GM19395 (cell line): Measurements from ENCODE around the gene HES5.
A peak's percentile ranks its signal among the peaks of the same experiment; 100 is the strongest.
"Not testable (repeated sequence)": the region's sequence is repeated elsewhere in the genome, so short reads cannot be mapped to it uniquely, and the experiment has no call there.

Source experiments
- ATAC-seq: cut with Tn5 transposase; IDR thresholded peaks from one replicate; pipeline ENCODE4 v1.9.1; 2021; ENCODE audit warnings: mild to moderate bottlenecking, moderate library complexity; ENCODE audit not compliant: unreplicated experiment

Gene HES5, protein sequence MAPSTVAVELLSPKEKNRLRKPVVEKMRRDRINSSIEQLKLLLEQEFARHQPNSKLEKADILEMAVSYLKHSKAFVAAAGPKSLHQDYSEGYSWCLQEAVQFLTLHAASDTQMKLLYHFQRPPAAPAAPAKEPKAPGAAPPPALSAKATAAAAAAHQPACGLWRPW

DNA sequence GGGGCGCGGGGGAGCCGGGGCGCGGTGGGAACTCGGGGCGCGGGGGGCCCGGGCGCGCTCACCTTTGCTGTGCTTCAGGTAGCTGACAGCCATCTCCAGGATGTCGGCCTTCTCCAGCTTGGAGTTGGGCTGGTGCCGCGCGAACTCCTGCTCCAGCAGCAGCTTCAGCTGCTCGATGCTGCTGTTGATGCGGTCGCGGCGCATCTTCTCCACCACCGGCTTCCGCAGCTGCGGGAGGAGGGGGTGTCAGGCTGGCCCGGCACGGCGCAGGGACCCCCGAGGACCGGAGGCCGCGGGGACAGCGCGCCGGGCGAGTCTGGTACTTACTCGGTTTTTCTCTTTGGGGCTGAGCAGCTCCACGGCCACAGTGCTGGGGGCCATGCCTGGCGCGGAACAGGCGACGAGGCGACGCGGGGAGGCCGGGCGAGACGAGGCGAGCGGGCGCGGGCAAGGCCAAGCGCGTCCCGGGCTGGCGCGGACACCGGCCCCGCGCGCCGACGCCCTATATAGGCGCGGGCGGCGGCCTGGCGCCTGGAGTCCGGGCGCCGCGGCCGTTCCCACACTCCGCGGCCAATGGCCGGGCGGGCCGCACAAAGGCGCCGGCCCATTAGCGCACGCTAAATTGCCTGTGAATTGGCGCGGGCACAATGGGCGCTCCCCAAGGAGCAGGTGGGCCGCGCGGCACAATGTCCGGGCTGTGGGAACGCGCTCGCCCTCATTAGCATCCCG lies at the start of gene HES5:
TSS of gene HES5 (minus strand) at position 480 of the 729 bp plus-strand sequence. CDS start at position 381, 99 bp downstream.
- no peak for ATAC-seq

DNA sequence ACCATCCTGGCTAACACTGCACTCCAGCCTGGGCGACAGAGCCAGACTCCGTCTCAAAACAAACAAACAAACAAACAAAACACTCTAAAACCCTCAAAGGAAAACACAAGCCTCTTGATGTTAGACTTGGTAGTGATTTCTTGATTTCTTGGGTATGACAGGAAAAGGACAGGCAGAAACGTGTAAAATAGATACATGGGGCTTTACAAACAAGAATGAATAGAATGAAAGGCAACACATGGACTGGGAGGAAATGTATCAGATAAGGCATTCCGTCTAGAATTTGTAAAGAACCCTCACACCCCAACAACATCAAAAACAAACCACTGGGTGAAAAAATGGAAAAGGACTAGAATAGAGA lies 48.7 kb upstream of the HES5 start:
- no peak for ATAC-seq

DNA sequence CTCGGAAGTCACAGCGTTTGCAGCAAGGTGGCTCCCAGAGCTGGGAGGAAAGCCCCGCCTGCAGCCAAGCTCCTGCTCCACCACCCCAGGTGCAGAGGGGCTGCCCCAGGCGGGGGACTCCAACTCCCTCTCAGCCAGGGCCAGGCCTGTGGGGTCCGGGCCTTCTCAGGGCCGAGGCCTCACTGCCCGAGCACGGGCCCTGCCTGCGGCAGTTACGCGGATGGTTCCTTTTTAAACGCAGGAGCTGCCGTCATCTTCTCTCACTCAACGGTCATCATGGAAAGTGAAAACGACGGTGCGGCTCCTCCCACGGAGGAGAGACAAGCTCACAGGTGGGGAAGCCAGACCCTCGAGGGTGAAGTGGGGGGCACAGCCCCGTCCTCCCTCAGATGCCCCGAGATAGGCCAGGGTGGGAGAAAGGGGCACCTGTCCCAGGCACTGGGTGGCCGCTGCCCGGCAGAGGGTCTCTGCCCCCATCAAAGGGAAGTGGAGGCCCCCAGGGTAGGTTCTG lies 47.6 kb upstream of the HES5 start:
- peak; percentile 37 for ATAC-seq

DNA sequence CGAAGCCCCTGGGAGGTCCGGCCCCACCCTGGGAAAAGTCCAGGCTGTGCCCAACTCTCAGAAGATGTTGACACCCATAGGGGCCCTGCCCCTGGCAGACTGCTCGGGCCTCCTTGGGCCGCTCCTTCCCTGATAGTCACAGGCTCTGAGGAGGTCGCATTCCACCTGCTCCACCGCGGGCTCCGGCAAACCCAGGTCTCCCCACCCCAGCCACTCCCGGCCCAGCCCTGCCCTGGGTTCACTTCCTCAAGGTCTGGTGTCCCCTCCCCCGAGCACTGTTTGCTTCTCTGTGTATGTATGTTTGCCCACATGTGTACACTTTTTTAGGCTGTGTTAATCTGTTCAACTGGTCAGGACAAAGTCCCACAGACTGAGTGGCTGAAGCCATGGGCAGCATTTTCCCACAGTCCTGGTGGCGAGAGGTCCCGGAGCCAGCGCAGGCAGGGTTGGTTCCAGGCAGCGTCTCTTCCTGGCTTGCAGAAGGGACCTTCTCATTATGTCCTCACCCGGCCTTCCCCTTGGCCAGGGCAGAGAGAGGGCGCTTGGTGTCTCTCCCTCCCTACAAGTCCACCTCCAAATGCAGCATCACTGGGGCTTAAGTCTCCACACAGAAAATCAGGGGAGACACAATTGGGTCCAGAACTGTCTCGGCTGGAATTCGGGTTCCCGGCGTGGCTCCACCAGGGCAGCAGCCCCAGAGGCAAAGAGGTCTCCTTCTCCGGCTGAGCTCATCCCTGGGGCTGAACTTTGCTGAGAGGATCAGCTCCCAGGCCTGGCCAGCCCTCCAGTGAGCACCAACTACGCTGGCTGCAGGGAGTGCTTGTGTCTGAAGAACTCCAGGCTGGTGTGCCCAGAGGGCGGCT lies 46.0 kb upstream of the HES5 start:
- no peak for ATAC-seq

DNA sequence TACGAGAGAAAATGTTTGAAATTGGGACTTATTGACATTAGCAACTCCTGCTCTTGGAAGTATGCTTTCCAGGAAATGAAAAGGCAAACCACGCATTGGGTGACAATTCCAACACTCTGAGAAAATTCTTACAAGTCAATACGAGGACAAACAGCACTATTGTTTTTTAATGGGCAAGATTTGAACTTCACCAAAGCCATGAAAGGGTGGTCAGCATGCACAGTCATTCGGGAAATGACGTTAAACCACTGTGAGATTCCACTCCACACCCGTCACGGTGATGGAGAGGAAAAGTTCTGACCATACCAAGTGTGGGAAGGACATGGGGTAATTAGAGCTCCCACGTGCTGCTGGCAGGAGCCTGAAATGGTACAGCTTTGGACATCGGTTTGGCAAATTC lies 44.3 kb upstream of the HES5 start:
- ATAC-seq = no peak

DNA sequence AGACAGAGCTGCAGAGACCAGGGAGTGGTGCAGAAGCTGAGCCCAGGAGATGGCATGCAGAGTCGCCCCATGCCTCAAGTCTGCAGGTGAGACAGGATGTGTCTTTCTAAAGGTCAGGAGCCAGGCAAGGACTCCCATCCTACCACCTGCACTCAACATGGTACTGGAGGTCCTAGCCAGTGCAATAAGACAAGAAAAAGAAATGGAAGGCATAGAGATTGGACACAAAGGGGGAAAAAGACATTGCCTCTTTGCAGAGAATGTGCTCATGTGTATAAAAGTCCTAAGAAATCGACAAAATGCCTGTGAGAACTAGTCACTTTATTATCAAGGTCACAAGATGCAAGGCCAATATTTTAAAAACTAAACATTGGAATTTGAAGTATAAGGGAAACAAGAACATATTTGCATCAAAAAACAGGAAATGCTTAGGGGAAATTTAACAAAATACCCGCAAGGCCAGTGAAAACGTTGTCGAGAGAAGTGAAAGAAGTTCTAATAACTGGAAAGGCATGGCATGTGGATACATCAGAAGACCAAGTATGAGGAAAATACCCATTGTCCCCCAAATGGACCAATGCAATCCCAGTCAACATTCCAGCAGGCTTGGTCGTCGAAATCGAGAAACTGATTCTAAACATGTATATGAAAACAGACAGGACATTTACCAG lies 43.3 kb upstream of the HES5 start:
- no peak for ATAC-seq

DNA sequence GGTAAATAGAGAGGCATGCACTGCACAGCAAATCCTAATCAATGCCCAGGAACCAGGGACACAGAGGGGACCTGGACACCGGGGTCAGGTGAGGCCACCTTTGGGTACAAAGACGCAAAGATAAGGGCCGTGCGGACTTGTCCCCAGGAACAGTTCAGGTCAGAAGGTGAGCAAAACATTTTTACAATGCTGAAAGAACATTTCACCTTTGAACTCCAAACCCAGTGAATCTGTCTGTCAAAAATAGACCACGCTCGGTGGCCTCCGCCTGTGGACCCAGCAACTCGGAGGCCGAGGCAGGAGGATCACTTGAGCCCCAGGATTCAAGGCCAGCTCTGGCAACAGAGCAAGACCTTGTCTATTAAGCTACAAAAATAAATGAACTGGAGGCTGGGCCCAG lies 41.3 kb upstream of the HES5 start:
- ATAC-seq = no peak

DNA sequence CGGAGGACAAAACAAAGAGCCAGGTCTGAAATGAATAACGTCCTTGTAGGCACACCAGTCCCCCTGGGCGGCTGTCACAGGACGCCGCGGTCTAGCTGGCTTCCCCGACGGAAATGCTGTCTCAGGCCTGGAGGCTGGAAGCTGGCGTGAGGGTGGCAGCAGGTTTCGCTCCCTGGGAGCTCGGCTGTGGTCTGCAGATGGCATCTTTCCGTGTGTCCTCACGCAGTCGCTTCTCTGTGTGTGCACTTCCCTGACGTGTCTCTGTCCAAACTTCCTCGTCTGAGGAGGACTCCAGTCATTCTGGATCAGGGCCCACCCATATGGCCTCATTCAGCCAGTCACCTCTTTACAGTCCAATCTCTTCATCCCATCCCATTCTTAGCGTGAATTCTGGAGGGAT lies 40.3 kb upstream of the HES5 start:
- ATAC-seq = no peak

DNA sequence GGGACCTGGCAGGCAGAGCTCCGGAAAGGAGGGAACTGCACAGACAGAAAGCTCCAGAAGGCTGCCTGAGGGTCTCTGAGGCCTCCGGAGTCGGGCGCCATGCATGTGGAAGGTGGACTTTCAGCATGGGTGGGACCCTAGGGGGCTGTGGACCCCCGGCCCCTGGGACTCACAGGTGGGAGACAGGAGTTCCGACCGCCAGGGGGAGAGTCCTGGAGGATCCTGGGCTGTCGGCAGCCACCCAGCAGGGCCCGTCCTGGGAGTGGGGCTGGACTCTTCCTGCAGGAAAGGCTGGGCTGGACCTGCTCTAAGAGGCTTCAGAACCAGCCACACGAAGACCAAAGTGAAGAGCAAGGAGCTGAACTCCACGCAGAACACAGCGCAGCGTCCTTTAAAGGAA lies 39.6 kb upstream of the HES5 start:
- ATAC-seq = not testable (repeated sequence)

DNA sequence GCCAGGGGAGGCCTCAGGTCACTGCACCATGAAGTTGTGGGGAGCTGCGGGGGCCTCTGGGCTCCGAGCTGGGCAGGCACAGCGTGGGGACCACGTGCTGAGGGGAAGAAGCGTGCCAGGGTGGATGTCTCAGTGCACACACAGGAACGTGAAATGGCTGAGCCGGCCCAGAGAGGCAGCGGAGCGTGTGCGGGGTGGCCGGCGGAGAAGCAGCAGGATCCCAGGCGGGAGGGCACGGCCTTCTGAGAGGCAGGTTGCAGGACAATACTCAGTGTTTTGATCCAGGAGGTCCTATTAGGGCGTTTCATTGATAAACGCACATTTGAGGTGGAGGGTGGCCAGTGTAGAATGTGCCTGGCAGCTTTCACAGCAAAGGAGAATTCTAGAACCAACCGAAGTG lies 39.0 kb upstream of the HES5 start:
- no peak for ATAC-seq

DNA sequence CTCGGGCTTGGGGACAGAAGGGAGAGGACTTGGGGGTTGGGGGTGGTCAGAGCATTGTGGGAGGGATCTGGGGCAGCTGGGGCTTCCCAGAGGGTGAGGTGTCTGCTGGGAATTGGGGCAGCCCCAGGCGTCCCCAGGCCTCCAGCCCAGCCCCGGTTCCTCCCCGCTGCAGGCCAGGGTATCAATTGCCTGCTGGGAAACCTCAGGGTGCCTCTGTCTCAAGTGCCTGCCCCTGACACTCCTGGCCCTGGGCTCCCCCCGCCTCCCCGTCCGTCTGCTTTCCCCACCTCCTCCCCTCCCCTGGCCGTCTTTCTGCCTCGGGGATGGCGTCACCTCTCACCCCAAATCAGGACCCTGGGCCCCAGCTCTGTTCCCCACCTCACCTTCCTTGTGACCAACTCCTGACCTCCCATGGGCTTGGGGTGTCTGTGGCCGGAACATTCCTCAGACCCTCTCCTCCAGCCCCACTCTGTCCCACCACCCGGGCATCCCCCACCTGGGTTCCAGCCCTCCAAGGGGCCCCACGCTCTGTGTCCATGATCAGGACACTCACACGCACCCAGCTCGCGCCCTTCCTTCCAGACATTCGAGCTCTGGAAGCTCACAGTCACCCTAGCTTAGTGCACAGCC lies 38.2 kb upstream of the HES5 start:
- not testable (repeated sequence) for ATAC-seq

DNA sequence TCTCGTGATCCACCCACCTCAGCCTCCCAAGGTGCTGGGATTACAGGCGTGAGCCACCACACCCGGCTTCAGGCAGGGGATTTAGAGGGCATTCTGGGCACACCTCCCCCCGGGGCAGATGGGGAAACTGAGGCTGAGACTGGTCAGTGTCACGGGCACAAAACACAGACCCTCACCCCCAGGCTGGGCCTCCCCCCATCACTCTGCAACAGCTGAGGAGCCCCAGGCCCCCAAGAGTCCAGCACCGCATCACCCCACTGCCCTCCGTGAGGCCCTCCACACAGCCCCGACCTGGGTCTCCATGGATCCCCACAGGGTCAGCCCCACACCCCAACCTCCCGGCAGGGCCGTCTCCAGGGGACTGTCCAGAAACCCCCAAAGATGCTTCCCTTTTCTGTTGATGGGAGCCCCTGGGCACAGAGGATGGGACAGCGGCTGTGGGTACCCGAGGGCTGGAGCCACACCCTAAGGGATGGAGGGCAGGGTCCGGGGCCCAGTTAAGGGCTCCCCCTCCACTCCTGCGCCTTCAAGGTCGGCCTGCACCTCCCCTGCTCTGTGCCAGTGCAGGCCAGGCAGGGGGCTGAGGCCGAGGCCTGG lies 37.1 kb upstream of the HES5 start:
- no peak for ATAC-seq

DNA sequence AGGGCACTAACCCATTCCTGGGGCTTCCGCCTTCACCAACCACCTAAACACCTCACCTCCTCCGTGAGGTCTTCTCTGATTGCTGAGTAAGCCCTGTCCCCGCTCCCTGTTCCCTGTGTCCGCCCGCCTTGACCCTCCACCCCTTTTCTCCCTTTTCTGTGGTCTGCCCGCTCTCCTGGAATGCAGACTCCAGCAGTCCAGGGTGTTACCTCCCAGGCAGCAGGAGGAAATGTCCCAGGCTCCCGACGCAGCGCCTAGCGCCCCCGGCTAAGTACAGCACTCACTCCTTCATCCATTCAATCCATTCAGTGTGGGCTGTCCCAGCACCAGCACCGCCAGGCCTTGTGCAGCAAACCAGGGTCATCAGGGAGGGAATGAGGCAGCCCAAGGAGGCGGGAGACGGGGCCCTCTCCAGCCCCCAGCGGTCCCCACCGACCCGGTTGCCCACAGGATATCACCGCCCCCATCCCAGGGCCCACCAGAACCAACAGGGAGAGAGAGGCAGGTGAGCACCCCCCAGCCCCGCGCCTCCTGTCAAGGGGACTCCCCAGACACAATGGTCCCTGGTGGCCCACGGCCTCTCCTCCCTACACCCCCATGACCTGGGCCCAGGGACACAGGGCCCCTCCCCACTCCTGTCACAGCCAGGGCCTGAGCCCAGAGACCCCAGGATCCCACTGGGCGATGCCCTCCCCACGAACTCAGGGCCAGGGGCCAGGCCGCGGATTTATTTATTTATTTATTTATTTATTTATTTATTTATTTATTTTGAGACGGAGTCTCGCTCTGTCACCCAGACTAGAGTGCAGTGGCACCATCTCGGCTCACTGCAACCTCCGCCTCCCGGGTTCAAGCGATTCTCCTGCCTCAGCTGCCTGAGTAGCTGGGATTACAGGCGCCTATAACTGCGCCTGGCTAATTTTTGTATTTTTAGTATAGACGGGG lies 36.3 kb upstream of the HES5 start:
- no peak for ATAC-seq

DNA sequence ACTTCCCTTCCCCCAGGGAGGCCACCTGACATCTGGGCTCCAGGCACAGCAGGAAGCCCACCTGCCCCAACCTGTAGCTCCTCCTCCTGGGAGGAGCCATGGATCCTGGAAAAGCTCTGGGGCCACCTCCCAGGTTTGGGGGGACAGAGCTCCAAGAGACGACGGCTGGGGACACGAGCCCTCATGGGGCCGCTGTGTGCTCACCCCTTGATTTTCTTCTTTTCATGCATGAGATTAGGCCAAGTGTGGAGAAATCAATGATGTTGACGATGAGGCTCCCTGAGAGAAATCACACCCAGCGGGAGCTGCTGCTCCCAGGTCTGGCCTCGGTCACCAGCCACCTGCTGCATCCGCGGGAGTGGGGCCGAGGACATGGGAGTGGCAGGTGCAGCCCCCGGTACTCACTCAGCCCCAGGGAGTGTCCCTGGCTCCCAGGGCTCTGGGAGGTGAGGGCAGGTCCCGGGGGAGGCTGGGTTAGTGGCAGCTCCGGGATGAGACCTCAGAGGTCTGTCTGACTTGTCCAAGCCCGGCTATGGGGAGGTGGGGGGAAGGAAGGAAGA lies 34.8 kb upstream of the HES5 start:
- no peak for ATAC-seq

DNA sequence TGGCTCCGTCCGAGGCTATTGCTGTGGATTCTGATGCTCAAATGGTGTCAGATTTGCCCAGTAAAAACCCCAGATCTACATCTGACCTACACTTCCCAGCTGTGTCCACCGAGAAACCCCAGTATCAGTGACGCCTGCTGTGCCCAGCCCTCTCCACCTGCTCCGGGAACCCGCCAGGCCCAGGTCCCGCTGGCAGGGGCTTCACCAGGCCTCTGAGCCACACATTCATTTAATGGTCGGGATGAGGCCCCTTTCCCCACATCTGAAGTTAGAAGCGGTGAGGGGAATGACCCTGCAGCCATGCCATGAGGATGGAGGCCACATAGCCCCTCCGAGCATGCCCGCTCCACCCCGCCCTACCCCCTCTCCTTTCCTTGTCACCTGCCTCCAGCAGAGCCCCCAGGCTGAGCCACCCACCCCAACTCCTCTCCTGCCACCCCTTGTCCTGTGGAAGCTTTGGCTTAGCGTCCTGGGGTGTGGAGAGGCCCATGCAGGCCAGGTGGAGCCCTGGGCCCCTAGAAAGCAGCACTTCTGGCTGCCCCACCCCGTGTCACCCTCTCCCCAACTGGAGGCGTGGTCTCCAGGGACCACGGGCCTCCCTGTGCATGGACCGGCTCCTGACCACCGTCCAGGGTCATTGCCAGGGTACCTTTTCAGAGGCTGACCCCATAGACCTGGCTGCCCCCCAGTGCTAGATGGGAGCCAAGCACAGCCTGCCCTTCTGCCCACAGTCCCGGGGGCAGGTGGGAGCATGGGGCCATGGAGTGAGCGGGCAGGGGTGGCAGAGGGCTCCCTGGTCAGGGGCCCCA lies 34.1 kb upstream of the HES5 start:
- no peak for ATAC-seq

DNA sequence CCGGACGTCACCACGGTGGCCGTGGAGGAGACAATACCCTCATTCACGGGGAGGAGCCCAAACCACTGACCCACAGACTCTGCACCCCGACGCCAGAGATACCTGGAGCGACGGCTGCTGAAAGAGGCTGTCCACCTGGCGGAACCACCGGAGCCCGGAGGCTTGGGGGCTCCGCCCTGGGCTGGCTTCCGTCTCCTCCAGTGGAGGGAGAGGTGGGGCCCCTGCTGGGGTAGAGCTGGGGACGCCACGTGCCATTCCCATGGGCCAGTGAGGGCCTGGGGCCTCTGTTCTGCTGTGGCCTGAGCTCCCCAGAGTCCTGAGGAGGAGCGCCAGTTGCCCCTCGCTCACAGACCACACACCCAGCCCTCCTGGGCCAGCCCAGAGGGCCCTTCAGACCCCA lies 33.1 kb upstream of the HES5 start:
- ATAC-seq = no peak

DNA sequence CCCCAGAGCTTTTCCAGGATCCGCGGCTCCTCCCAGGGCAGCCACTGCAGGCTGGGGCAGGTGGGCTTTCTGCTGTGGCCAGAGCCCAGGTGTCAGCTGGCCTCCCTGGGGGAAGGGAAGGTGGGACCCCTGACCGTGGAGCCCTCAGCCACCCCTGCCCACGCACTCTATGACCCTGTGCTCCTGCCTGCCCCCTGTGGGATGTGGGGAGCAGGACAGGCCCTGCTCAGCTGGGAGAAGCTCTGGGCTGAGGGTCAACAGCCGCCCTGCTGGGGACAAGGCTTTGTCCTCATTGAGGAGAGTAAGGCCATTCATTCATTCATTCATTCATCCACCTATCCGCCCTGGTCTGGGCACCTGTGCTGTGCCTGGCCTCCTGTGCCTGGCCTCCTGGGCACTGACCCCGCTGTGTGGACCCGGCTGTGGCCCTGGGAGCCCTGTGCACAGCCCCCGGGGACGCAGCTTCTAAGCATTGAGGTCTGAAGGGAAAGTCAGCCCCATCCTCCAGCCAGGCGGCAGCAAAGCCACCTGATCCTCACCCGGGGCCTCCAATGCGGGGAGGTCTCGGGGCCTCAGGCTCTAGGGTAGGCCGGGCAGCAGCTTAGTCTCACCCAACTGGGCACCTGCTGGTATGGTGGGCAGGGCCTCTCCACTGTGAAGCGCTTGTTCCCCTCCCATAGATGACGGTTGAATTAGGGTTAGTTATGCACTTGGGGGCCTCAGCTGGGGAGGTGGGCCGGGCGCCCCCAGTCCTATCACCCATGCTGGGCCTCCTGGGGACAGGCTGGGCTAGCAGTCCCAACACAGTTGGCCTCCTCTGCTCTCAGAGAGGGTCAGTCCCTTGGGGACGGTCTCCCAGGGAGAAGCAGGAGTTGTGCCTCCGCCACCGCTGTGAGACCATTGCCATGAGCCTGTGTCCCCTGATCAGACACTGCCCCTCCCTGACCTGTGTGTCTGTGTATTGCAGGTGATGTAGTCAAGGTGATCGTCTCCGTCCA lies 32.1 kb upstream of the HES5 start:
- no peak for ATAC-seq
